HG03520 (cell line): ENCODE data around the gene GALNT16.

Source experiments
- ATAC-seq: cut with Tn5 transposase; IDR thresholded peaks from one replicate; pipeline ENCODE4 v1.9.1; 2021; ENCODE audit warnings: mild to moderate bottlenecking, moderate library complexity; ENCODE audit not compliant: unreplicated experiment

The GALNT16 gene

DNA sequence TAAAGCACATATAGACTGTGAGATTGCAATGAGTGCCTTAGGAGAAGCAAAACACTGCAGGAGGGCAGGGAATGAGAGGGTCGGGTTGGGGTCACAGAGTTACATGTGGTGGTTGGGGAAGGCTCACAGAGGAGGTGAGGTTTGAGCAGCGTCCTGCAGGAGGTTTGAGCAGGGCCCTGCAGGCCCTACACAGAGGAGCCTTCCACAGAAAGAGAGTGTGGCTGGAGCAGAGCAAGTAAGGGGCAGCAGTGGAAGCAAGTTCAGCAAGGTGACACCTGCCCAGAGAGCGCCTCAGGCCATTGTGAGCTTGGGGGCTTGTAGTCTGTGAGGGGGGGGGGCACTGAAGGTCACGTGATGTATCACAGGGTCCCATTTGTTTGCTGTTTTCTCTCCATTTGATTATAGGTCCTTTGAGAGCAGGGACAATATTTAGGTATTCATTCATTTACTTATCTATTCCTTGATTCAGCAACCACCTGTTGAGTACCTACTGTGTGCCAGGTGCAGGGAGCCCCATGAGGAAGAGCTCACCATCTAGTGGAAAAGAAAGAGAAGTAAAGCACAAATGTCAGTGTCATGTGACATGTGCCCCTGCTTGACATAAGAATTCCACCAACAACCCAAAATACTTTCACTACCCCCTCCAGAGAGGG lies 56.6 kb downstream of the GALNT16 start:
- no peak for ATAC-seq

DNA sequence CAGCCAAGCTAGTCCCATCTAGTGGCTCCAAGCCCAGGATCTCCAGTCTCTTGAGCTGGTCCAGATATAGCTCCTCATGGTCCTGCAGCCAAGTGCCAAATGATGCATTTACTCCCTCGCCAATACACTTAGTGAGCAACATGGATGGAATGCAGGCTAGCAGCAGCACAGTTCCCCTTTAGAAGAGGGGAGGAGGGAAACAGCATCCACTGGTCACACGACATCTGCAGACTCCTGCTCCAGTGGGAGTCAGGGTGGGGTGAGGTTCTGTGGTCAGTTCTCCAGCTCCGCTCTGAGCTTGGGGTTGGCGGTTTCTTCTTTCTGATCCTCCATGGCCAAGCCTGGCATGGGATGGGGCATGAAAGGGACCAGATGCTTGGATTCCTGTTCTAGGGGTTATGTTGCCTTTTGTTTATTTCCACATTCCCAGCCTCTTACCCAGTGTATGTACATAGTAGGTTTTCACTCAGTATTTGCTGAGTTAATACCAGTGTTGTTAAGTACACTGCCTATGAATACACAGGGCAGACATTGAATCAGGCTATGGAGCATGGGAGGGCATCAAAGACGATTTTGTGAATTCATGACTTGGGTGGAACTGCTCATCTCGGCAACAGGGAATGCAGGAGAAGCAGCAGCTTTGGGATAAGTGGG lies 57.3 kb downstream of the GALNT16 start:
- ATAC-seq = no peak

DNA sequence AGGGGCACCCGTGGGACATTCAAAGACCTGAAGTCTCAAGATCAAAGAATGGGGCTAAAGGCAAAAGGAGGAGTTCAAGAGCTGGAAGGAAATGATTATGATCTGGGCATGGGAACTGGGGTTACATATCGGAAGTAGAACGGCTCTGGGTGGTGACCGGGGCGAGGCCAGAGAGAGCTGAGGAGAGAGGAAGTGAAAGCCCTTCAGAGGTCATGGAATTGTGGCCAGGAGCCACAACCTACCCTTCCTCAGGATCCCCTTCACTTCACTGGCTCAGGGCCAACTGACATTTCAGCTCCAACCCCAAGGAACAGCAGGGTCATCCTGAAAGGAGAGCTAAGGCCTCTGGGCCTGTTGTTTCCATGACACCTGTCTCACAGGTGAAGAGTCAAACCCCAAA lies 57.8 kb downstream of the GALNT16 start:
- ATAC-seq = no peak

DNA sequence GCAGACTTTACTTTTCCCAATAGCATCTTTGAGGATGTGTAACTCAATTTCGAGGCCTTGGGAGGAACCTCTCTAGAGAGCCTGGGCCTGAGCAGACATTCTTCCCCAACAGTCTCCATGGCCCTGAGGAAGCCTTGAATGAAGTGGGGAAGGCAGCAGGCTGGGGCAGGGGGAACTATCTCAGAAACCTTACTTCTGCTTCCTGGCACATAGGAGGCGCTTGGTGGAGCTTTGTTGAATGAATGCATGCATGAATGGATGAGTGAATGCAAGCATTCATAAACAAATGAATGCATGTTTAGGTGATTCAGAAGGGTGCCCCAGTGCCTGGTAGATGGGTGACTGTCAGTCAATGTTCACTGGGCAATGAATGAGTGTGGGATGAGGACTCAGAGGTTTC lies 58.3 kb downstream of the GALNT16 start:
- no peak for ATAC-seq

DNA sequence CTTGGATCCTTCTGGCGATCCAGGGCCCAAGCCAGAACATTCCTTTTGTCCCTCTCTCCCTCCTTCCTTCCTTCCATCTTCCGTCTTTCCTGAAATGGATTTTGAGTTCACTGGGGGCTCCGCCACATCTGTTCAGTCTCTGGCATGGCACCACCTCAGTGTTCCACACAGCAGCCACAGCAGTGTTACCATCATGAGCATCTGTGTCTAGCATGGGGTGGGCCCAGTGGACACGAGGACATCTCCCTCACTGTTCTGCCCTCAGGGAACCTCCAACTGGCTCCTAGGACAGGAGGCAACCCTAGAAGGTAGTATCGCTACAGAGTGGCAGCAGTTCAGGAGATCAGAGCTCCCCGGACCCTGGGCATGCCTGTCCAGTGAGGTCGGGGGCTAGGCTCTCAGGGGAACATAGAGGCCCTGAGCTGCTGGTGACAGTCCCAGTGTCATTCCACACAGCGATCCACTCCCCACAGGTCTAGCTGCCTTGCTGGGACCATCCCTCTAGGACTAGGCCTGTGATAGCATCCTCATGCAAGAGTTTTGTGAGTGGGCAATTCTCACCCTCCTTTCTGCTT lies 59.0 kb downstream of the GALNT16 start:
- no peak for ATAC-seq

DNA sequence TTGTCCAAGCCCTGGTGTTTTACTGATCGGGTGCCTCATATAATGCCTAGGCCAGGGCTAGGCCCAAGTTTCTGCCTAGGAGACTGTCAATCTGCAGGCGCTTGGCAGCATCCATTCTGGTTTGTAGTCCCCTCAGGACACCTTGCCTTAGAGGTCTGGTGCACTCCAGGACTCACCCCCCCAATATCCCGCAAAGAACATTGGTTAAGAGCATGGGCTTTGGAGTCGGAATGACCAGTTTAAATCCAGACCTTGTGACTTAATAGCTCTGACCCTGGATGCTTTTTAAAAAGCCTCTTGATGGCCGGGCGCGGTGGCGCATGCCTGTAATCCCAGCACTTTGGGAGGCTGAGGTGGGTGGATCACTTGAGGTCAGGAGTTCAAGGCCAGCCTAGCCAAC lies 60.0 kb downstream of the GALNT16 start:
- ATAC-seq = no peak

DNA sequence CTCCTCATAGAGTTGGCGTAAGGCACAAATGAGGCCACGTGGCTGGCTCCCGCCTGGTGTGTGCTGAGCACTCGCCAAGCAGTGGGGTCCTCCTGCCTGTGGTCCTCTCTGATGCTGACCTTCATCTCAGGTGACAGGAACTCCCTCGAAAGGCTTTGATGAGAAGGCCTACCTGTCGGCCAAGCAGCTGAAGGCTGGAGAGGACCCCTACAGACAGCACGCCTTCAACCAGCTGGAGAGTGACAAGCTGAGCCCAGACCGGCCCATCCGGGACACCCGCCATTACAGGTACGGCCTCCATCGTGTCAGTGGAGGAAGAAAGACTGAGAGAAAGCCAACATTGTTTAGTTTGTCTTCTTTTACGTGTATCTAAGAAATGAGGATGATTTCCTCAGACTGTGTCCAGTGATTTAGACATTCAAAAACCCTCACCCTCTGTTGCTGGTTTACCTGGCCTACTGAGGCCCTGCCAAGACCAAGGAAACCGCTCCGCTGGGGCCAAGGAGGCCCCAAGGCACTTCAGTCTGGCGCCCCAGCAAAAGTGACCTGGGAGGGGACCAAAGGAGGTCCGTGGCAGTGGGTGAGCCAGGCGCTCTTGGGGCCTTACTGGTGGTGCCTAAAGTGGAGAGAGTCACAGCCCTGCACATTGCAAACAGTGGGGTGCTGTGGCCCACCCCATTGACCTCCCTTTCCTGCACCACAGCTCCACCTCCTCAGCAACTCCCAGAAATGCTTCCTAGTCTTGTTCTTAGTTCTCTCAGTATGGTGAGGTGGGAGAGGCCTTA lies 60.8 kb downstream of the GALNT16 start:
- no peak for ATAC-seq

DNA sequence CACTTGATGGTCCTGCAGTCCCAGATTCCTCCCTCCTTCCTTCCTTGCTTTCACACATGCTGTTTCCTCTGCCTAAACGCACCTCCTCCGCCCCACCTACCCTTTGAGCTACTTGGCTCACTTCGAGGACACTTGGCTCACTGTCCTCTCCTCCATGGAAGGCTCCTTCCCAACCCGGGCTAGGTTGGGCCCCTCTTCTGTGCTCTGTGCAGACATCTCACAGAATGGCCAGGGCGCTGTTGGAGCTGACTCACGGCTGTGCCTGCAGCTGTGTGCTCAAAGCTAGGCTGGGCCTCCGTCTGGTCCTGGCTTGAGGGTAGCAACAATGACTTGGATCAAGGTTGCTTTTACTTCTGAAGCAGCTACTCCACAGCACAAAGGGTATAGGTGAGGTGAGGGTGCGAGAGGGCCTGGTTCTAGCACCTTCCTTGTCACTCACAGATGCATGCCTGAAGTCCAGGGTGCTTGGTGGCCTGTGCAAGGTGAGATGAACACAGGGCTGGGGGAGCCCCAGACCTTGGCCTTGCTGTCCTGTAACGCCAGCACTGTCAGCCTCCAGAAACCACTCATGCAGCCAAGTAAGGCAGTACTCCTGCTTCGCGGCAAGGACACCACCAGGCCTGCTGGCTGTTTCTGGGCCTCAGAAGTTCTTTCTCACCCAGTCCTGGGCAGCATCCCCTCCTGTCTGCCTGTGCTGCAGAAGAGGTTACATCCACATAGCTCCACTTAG lies 61.8 kb downstream of the GALNT16 start:
- ATAC-seq = no peak

DNA sequence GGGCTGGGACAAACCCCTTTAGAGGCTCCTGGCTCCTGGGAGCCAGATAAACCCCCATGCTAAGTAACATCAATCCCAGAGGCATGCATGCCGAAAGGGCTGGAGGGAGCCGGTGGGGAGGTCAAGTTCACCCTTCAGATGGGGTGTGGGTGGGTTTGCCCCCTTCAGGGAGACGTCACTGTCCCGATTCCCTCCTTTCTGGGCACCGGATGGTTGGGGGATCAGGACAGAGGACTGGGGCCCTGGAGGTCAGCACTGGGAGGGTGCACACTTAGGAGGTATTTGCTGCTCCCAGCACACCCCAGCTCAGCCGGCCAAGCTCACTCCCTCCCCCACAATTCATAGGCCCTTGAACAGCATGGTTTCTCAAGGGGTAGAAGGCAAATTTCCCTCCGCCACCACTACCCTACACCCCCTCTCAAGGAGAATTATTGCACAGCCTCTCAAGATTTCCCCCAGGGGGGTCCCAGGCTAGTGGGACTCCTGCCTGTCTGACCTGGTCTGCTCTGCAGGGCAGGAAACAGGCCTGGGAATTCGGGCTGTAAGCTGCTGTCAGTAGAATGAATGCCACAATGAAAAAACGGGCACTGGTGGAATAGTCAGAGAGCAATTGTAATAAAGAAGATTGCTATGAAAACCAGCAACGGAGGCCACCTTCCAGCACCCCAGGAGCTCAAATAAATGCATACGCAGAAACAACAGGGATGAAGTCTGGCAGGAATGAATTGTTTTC lies 63.5 kb downstream of the GALNT16 start:
- ATAC-seq = no peak

DNA sequence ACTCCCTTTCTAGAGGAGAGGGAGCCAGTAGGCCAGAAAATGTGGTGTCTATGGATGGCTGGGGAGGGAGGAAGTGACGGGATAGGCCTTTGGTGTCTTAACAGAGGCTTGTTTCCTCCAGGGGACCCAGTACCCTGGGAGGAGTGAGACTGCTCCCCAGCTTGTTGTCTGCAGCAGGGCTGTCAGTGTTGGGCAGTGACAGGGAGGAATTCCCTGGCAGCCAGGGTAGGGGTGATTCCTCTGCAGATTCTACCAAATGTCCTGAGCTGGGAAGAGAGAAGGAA lies 64.0 kb downstream of the GALNT16 start:
- no peak for ATAC-seq

DNA sequence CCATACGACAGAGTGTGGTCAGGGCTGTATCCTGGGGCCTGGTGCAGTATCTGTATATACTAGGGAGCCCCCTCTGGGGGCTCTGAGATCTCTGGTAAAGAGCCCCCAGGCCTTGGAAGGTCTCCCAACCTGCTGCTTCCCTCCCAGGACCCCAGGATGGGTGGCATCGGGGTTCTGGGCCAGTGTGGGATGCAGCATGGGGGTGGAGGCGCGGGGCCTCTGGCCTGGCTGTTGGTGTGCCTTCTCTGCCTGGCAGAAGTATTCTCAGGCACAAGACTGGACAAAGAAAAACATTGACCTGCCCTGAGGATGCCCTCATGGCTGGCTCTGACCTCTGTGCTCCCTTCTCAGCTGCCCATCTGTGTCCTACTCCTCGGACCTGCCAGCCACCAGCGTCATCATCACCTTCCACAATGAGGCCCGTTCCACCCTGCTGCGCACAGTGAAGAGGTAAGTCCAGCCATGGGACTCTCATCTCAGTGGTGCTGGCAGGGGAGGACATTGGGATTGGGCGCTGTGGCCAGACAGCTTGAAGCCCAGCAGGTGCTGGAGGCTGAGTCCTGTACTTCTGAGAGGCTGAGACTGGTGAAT lies 64.5 kb downstream of the GALNT16 start:
- ATAC-seq = no peak

DNA sequence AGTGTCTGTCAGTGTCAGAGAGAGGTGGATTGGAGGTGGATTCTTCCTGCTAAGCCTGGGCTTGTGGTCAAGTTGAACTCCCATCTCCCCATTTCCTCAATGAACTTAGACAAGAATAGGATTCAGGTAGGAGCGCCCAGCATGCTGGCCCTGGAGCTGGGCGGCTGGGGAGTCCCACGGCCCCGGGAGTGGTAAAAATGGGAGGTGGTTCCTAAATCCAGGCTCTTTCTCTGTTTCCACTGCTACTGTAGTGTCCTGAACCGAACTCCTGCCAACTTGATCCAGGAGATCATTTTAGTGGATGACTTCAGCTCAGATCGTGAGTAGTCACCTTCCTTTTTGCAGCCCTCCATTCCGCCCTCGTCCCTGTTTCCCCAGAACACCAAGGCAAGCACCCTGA lies 65.1 kb downstream of the GALNT16 start:
- no peak for ATAC-seq

DNA sequence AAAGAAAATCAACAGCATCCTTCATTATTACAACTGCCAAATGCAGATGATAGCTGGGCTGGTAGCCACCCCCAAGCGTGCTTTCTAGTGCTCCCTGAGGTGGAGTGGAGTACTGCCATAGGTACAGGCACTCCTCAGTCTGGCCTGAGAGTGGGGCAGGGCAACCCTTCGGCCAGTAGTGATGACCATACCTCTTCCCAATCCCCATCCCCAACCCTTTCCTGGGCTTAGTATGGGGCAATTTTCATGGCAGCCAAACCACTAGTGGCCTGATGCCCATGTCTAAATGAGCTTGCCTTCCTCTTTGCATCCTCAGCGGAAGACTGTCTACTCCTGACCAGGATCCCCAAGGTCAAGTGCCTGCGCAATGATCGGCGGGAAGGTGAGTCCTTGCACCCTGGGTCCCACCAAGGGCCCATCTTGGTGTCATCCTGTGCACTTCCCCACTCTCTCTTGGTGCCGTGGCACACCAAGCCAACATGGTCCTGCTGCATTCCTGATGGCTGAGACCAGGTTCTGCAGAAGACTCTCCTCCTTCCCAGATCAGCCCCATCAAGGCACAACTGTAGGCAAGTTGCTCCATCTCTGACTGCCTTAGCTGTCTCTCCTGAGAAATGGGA lies 65.8 kb downstream of the GALNT16 start:
- no peak for ATAC-seq

DNA sequence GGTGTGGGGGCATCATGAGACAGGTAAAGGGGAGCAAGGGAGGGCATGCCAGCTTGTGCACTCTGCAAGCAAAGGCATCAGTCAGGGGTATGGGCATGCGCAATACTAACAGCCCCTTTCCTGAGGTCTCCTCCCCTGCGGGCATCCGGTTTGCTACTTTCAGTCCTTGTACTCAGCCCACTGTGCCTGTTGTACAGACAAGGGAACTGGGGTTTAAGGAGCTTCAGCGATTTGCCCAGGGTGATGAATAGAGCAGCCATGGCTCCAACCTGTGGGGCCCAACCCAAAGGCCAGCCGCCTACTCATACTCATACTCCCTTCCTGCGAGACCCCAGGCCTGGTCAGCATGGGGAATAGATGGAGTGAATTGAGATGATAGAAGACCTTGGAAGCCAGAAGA lies 66.7 kb downstream of the GALNT16 start:
- ATAC-seq = no peak

DNA sequence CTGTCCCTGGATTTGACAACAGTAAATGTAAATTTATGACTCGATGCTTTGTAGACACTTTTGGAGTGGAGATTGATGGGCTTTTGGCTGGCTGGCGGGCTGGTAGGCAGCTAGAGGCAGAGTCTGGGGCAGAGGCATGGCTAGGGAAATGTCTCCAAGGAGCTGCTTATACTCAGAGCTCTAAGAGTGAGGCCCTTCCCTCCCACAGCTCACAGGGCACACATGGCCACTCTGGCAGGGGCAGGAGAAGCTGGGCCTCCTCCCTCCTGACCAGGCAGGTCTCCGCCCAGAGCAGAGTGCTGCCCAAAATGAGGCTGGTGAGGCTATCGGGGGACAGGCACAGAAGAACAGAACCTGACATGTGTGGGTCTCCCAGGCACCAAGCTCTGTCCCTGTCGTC lies 67.5 kb downstream of the GALNT16 start:
- ATAC-seq = no peak

DNA sequence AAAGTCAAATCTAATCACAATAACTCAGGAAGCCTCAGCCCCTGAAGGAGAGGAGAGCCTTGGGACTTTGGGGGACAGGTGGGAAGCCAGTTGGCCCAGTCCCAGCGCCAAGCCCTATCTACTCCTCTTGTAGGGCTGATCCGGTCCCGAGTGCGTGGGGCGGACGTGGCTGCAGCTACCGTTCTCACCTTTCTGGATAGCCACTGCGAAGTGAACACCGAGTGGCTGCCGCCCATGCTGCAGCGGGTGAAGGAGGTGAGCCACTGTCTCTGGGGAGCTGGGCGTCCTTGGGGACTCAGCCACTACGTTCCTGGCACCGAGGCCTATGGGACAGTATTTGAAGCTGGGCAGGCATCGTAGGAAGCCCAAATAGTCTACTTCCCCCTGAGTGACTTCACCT lies 68.4 kb downstream of the GALNT16 start:
- no peak for ATAC-seq

DNA sequence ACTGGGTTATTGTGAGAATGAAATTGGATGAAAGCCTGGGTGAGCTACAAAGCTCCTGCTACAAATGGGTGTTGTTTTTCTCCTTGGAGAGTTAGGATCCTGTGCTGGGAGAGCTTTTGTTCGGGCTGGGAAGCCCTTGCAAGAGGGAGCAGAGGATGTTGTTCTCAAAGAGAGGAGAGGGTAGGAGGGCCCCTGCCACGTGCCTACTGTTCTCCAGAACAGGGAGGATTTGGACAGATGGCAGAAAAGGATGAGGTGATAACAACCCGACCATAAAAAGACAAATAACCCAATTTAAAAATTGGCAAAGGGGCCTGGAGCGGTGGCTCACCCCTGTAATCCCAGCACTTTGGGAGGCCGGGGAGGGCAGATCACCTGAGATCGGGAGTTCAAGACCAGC lies 68.8 kb downstream of the GALNT16 start:
- no peak for ATAC-seq

DNA sequence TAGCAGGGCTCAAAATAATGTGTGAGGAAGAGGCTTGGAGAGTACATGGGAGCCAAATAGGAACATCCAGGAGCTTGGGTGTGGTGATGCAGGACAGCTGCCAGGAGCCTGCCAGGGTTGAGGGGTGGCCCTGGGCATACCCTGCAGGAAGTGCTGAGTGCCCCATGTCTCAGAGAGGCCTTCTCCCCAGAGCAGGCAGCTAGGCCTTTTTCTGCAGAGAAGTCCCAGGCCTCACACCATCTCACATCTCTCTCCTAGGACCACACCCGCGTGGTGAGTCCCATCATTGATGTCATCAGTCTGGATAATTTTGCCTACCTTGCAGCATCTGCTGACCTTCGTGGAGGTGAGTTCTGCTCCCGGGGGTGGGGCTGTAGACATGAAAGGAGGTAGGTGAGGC lies 71.2 kb downstream of the GALNT16 start:
- no peak for ATAC-seq

DNA sequence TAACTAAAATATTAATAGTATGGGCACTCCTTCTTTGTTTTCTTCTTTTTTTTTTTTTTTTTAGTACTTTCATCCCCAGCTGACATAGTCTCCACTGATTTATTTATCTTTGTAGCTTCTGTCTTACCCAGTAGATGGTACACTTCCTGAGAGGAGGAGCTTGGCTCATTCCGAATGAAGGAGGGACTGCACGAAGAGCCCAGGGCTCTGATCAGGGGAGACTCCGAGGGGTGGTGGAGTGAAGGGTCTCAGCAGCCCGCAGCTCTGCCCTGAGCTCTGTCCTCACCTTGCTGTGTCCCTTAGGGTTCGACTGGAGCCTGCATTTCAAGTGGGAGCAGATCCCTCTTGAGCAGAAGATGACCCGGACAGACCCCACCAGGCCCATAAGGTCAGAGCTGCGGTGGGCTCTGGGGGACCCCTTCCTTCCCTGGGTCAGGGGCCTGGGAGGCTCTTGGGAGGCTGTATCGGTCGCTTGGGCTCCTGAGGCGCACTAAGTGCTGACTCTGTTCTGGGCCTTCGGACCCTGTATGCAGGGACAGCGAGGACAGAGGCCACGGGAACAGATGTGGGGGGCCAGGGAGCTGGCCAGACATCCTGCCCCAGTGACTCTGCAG lies 72.9 kb downstream of the GALNT16 start:
- no peak for ATAC-seq
